Parathyroid adenoma (tissue), 2 donors: ENCODE data around the gene POMC.
"Not testable (repeated sequence)": the region's sequence is repeated elsewhere in the genome, so short reads cannot be mapped to it uniquely, and the experiment has no call there.

Experiments
- H2AFZ ChIP-seq: fragments of 300-600 bp; sonication (generic); one replicate; pipeline ENCODE4 v1.7.0; 2017; ENCODE audit warnings: antibody characterized with exemption, mild to moderate bottlenecking
- H3K27ac ChIP-seq: fragments of 300-600 bp; sonication (generic); one replicate; pipeline ENCODE4 v1.7.0; 2017
- H3K27me3 ChIP-seq: fragments of 300-600 bp; sonication (generic); one replicate; pipeline ENCODE4 v1.7.0; 2017; ENCODE audit warnings: low read length; ENCODE audit not compliant: control insufficient read depth, insufficient read depth
- H3K36me3 ChIP-seq: fragments of 300-600 bp; sonication (generic); one replicate; pipeline ENCODE4 v1.7.0; 2017; ENCODE audit warnings: low read length; ENCODE audit not compliant: control insufficient read depth, insufficient read depth
- H3K4me1 ChIP-seq: fragments of 300-600 bp; sonication (generic); one replicate; pipeline ENCODE4 v1.7.0; 2017; ENCODE audit warnings: control low read depth
- H3K4me2 ChIP-seq: fragments of 300-600 bp; sonication (generic); one replicate; pipeline ENCODE4 v1.7.0; 2017; ENCODE audit warnings: low read length
- H3K4me3 ChIP-seq: fragments of 300-600 bp; sonication (generic); one replicate; pipeline ENCODE4 v1.7.0; 2017; ENCODE audit warnings: low read depth, low read length
- H3K79me2 ChIP-seq: fragments of 300-600 bp; sonication (generic); one replicate; pipeline ENCODE4 v1.7.0; 2017; ENCODE audit warnings: control low read depth
- H3K9ac ChIP-seq: fragments of 300-600 bp; sonication (generic); one replicate; pipeline ENCODE4 v1.7.0; 2017; ENCODE audit warnings: mild to moderate bottlenecking
- H3K9me3 ChIP-seq: fragments of 300-600 bp; sonication (generic); one replicate; pipeline ENCODE4 v1.7.0; 2017; ENCODE audit warnings: low read length; ENCODE audit not compliant: control insufficient read depth
- CTCF ChIP-seq: fragments of 300-600 bp; sonication (generic); IDR thresholded peaks from one replicate; pipeline ENCODE4 v1.7.0; 2017; ENCODE audit warnings: antibody characterized with exemption, mild to moderate bottlenecking
- donor health status: primary hyperparathyroidism.

Gene POMC

GRCh38 chr2:25213229-25213628 is 44.8 kb upstream of the POMC start:
- H3K4me3 ChIP-seq, result no peak overlapping the region
- no peaks in the 10 kb centered on the region for H3K4me1 ChIP-seq
- no peaks in the 10 kb centered on the region for H3K79me2 ChIP-seq
- H3K9ac ChIP-seq, result no peak overlapping the region
- no peaks in the 10 kb centered on the region for H3K36me3 ChIP-seq
- H2AFZ ChIP-seq, result no peak overlapping the region
- no peaks in the 10 kb centered on the region for H3K27me3 ChIP-seq
- no peak overlapping the region for H3K4me2 ChIP-seq
- TF ChIP-seq CTCF, result no peak
- H3K27ac ChIP-seq, result no peak overlapping the region
- H3K9me3 ChIP-seq, result no peaks in the 10 kb centered on the region

GRCh38 chr2:25210923-25211322 is 42.5 kb upstream of the POMC start:
- H3K4me3 ChIP-seq, H2AFZ ChIP-seq, H3K4me1 ChIP-seq, H3K9ac ChIP-seq, H3K36me3 ChIP-seq, H3K27me3 ChIP-seq, H3K27ac ChIP-seq, H3K9me3 ChIP-seq, H3K79me2 ChIP-seq, H3K4me2 ChIP-seq: not testable (repeated sequence)

- H3K4me1 ChIP-seq, result no peaks in the 10 kb centered on the region
- no peaks in the 10 kb centered on the region for H3K27me3 ChIP-seq
- H2AFZ ChIP-seq, result no peak overlapping the region
- no peaks in the 10 kb centered on the region for H3K79me2 ChIP-seq
- no peak overlapping the region for H3K4me2 ChIP-seq
- TF ChIP-seq CTCF, result no peak
- no peak overlapping the region for H3K9ac ChIP-seq
- H3K9me3 ChIP-seq, result no peaks in the 10 kb centered on the region
- no peak overlapping the region for H3K27ac ChIP-seq
- no peaks in the 10 kb centered on the region for H3K36me3 ChIP-seq
- no peak overlapping the region for H3K4me3 ChIP-seq
Observed at GRCh38 chr2:25207078-25207545, 38.7 kb upstream of the POMC start.

- Histone ChIP-seq H3K4me2 (no peak overlapping the region), H2AFZ (no peak overlapping the region), H3K27ac (no peak overlapping the region)
Observed at GRCh38 chr2:25204190-25204838, 35.9 kb upstream of the POMC start.

GRCh38 chr2:25202275-25202674 is 33.9 kb upstream of the POMC start:
- Histone ChIP-seq H3K27me3 (no peaks in the 10 kb centered on the region), H3K9me3 (no peaks in the 10 kb centered on the region), H3K36me3 (no peaks in the 10 kb centered on the region), H2AFZ (no peak overlapping the region), H3K9ac (no peak overlapping the region), H3K4me3 (no peak overlapping the region), H3K4me2 (no peak overlapping the region), H3K27ac (no peak overlapping the region), H3K4me1 (no peaks in the 10 kb centered on the region), H3K79me2 (no peaks in the 10 kb centered on the region)
- no peak for TF ChIP-seq CTCF

More at GRCh38 chr2:25204190-25204838, 35.9 kb upstream of the POMC start:
- H3K9me3 ChIP-seq, result no peaks in the 10 kb centered on the region
- no peaks in the 10 kb centered on the region for H3K36me3 ChIP-seq
- no peak for TF ChIP-seq CTCF
- no peaks in the 10 kb centered on the region for H3K4me1 ChIP-seq
- no peak overlapping the region for H3K9ac ChIP-seq
- H3K4me3 ChIP-seq, result no peak overlapping the region
- H3K79me2 ChIP-seq, result no peaks in the 10 kb centered on the region
- no peaks in the 10 kb centered on the region for H3K27me3 ChIP-seq
